GM21381 (cell line): ENCODE data around the gene FRRS1L.

Experiments
- ATAC-seq: cut with Tn5 transposase; IDR thresholded peaks from one replicate; pipeline ENCODE4 v1.9.1; 2021; ENCODE audit warnings: mild to moderate bottlenecking, moderate library complexity; ENCODE audit not compliant: unreplicated experiment

FRRS1L gene

GRCh38 chr9:109176963-109177362, 9.9 kb upstream of the FRRS1L start:
- ATAC-seq: no peak

GRCh38 chr9:109176386-109176785, 9.3 kb upstream of the FRRS1L start:
- no peak for ATAC-seq

- no peak for ATAC-seq
Measured at GRCh38 chr9:109172935-109173334, 5.9 kb upstream of the FRRS1L start.

- no peak for ATAC-seq
Measured at GRCh38 chr9:109171926-109172325, 4.9 kb upstream of the FRRS1L start.

GRCh38 chr9:109168170-109168569, 1.1 kb upstream of the FRRS1L start:
- ATAC-seq: no peak

GRCh38 chr9:109167716-109168115, 667 bp upstream of the FRRS1L start:
- no peak for ATAC-seq

GRCh38 chr9:109166171-109166770, 778 bp downstream of the FRRS1L start:
- ATAC-seq: no peak

GRCh38 chr9:109164042-109164441, 3.0 kb downstream of the FRRS1L start:
- no peak for ATAC-seq

GRCh38 chr9:109163194-109163593, 3.9 kb downstream of the FRRS1L start:
- no peak for ATAC-seq

GRCh38 chr9:109162677-109163076, 4.4 kb downstream of the FRRS1L start:
- no peak for ATAC-seq

GRCh38 chr9:109161471-109161870, 5.6 kb downstream of the FRRS1L start:
- no peak for ATAC-seq

GRCh38 chr9:109159583-109159982, 7.5 kb downstream of the FRRS1L start:
- ATAC-seq: no peak

- ATAC-seq: no peak
Measured at GRCh38 chr9:109158651-109159050, 8.4 kb downstream of the FRRS1L start.

- no peak for ATAC-seq
Measured at GRCh38 chr9:109156708-109157107, 10.3 kb downstream of the FRRS1L start.

- no peak for ATAC-seq
Measured at GRCh38 chr9:109150925-109151545, 16.0 kb downstream of the FRRS1L start.

GRCh38 chr9:109149722-109150121, 17.3 kb downstream of the FRRS1L start:
- ATAC-seq: no peak

- ATAC-seq: no peak
Measured at GRCh38 chr9:109149089-109149488, 18.0 kb downstream of the FRRS1L start.

- ATAC-seq: no peak
Measured at GRCh38 chr9:109145051-109145450, 22.0 kb downstream of the FRRS1L start.

- ATAC-seq: peak; percentile 99
Measured at GRCh38 chr9:109143881-109144562, 23.0 kb downstream of the FRRS1L start.

- no peak for ATAC-seq
Measured at GRCh38 chr9:109141375-109141774, 25.7 kb downstream of the FRRS1L start.

- no peak for ATAC-seq
Measured at GRCh38 chr9:109139851-109140250, 27.2 kb downstream of the FRRS1L start.

GRCh38 chr9:109138421-109138820, 28.6 kb downstream of the FRRS1L start:
- no peak for ATAC-seq
